SK-N-SH (cell line): Measurements from ENCODE around the gene HNRNPD. TPM values are rescaled to one million over a fixed set of nuclear protein-coding genes. Genes with fewer than 3 reads are reported as not detected.

ENCODE experiments used
- CTCF ChIA-PET: fragments of 300-600, 350-600 bp; formaldehyde crosslinking; extraction: SDS; loops from one replicate; lab custom pipeline; 2021; lab: Yijun Ruan, JAX
- POLR2A ChIA-PET: fragments of 350-600 bp; sonication (Branson Sonifier 250); formaldehyde crosslinking; extraction: SDS; loops from one replicate; lab custom pipeline; 2020; ENCODE audit warnings: antibody characterized with exemption, inconsistent platforms; lab: Yijun Ruan, JAX
- DNase-seq: peaks from one replicate; pipeline ENCODE4 v3.0.0; 2012
- H2AFZ ChIP-seq: fragments of 200-600 bp; sonication (generic); 2 replicates; pipeline ENCODE4 v1.8.1; 2016; ENCODE audit warnings: antibody characterized with exemption, mild to moderate bottlenecking, low read depth
- H3F3A ChIP-seq: fragments of 200-600 bp; sonication (generic); replicated peaks from 2 replicates; pipeline ENCODE3; 2016; ENCODE audit warnings: antibody characterized with exemption, mild to moderate bottlenecking; ENCODE audit not compliant: insufficient read depth
- H3K27ac ChIP-seq, 2 experiments: fragments of 200-500 bp in 1 of 2; fragments of 200-600 bp in 1 of 2; sonication (Bioruptor generic) in 1 of 2; sonication (generic), shearing (Covaris generic) in 1 of 2; 2 replicates each; pipeline versions ENCODE4 v1.5.1 to v1.6.1; 2014 to 2016; ENCODE audit warnings: low read depth in 2 of 2, inconsistent platforms in 1 of 2, low read length in 1 of 2, mild to moderate bottlenecking in 1 of 2, mixed read lengths in 1 of 2
- H3K27me3 ChIP-seq: fragments of 200-600 bp; sonication (generic), shearing (Covaris generic); 2 replicates; pipeline ENCODE4 v1.6.1; 2016; ENCODE audit warnings: mixed run types; ENCODE audit not compliant: insufficient read depth
- H3K36me3 ChIP-seq, 2 experiments: fragments of 200-500 bp in 1 of 2; fragments of 200-600 bp in 1 of 2; sonication (Bioruptor generic) in 1 of 2; sonication (generic) in 1 of 2; replicated peaks in 1 of 2; 2 replicates each; pipeline versions ENCODE3 to v1.5.1; 2014 to 2016; ENCODE audit warnings: low read length in 1 of 2, mild to moderate bottlenecking in 1 of 2; ENCODE audit not compliant: insufficient read depth in 2 of 2, control insufficient read depth in 1 of 2
- H3K4me1 ChIP-seq, 2 experiments: fragments of 200-500 bp in 1 of 2; fragments of 200-600 bp in 1 of 2; sonication (Bioruptor generic) in 1 of 2; sonication (generic), shearing (Covaris generic) in 1 of 2; 2 replicates each; pipeline versions ENCODE4 v1.5.1 to v1.6.1; 2014 to 2016; ENCODE audit warnings: low read depth in 1 of 2, low read length in 1 of 2, mixed run types in 1 of 2; ENCODE audit not compliant: insufficient read depth in 2 of 2, control insufficient read depth in 1 of 2
- H3K4me2 ChIP-seq: fragments of 200-600 bp; sonication (generic), shearing (Covaris generic); 2 replicates; pipeline ENCODE4 v1.6.1; 2017; ENCODE audit warnings: mixed run types
- H3K4me3 ChIP-seq, 2 experiments: fragments of 200-500 bp in 1 of 2; fragments of 200-600 bp in 1 of 2; sonication (Bioruptor generic) in 1 of 2; sonication (generic), shearing (Covaris generic) in 1 of 2; 2 replicates each; pipeline versions ENCODE4 v1.5.1 to v1.8.1; 2014 to 2016; ENCODE audit warnings: low read depth in 2 of 2, inconsistent platforms in 1 of 2, low read length in 1 of 2, mild to moderate bottlenecking in 1 of 2, mixed read lengths in 1 of 2, moderate library complexity in 1 of 2
- H3K79me2 ChIP-seq: fragments of 200-600 bp; sonication (generic); 2 replicates; pipeline ENCODE4 v1.8.1; 2017; ENCODE audit warnings: mild to moderate bottlenecking; ENCODE audit not compliant: insufficient read depth
- H3K9ac ChIP-seq: fragments of 200-600 bp; sonication (generic); 2 replicates; pipeline ENCODE4 v1.6.1; 2017; ENCODE audit warnings: mixed run types
- H3K9me2 ChIP-seq: fragments of 200-600 bp; sonication (generic); 2 replicates; pipeline ENCODE4 v1.6.1; 2017; ENCODE audit warnings: mixed run types
- H3K9me3 ChIP-seq: fragments of 200-600 bp; sonication (generic); 2 replicates; pipeline ENCODE4 v1.6.1; 2017; ENCODE audit warnings: mixed run types, mild to moderate bottlenecking, moderate library complexity
- H4K20me1 ChIP-seq: fragments of 200-600 bp; sonication (generic); 2 replicates; pipeline ENCODE4 v1.6.1; 2017; ENCODE audit warnings: mild to moderate bottlenecking, mixed run types; ENCODE audit not compliant: insufficient read depth
- CHD2 ChIP-seq: fragments of 150-350 bp; IDR thresholded peaks from 2 replicates; pipeline ENCODE4 v1.6.1; 2018; ENCODE audit warnings: low read length; ENCODE audit not compliant: partially characterized antibody
- CTCF ChIP-seq: fragments of 200-600 bp; sonication (generic); IDR thresholded peaks from 2 replicates; pipeline ENCODE4 v1.6.1; 2017; ENCODE audit warnings: antibody characterized with exemption, mild to moderate bottlenecking, moderate library complexity
- ELF1 ChIP-seq: IDR thresholded peaks from 2 replicates; pipeline ENCODE4 v1.4.0; 2012
- EP300 ChIP-seq, 2 experiments: IDR thresholded peaks; 2 replicates each; pipeline versions ENCODE4 v1.4.0 to v1.6.1; 2012; ENCODE audit warnings: borderline replicate concordance in 1 of 2, low read depth in 1 of 2, low read length in 1 of 2
- EZH2phosphoT487 ChIP-seq: fragments of 200-600 bp; sonication (generic); IDR thresholded peaks from 2 replicates; pipeline ENCODE4 v1.6.1; 2017; ENCODE audit warnings: low read depth, mixed run types, mild to moderate bottlenecking, antibody characterized with exemption, moderate library complexity, borderline replicate concordance
- FOSL2 ChIP-seq: IDR thresholded peaks from 2 replicates; pipeline ENCODE4 v1.4.0; 2012; ENCODE audit warnings: low read depth, mild to moderate bottlenecking, moderate library complexity, borderline replicate concordance
- FOXJ3 ChIP-seq: sonication (generic); formaldehyde crosslinking; IDR thresholded peaks from 2 replicates; pipeline ENCODE4 v1.5.1; 2020; ENCODE audit warnings: mild to moderate bottlenecking, missing genetic modification reagents
- FOXM1 ChIP-seq: IDR thresholded peaks from 2 replicates; pipeline ENCODE4 v1.4.0; 2012; ENCODE audit warnings: low read depth, mild to moderate bottlenecking
- GABPA ChIP-seq: IDR thresholded peaks from 2 replicates; pipeline ENCODE4 v1.4.0; 2012; ENCODE audit warnings: low read depth, mild to moderate bottlenecking
- GATA2 ChIP-seq: sonication (generic); formaldehyde crosslinking; IDR thresholded peaks from 2 replicates; pipeline ENCODE4 v1.5.0; 2020; ENCODE audit warnings: mild to moderate bottlenecking, missing genetic modification reagents
- JUND ChIP-seq: IDR thresholded peaks from 2 replicates; pipeline ENCODE4 v1.4.0; 2012
- MXI1 ChIP-seq: IDR thresholded peaks from 2 replicates; pipeline ENCODE4 v1.6.1; 2012; ENCODE audit warnings: mild to moderate bottlenecking, low read depth, low read length, improper control_type of control experiment
- NFIC ChIP-seq: IDR thresholded peaks from 2 replicates; pipeline ENCODE4 v1.4.0; 2012; ENCODE audit warnings: borderline replicate concordance
- NRF1 ChIP-seq: IDR thresholded peaks from 2 replicates; pipeline ENCODE4 v1.6.1; 2012; ENCODE audit warnings: low read depth, mild to moderate bottlenecking, low read length
- POLR2AphosphoS5 ChIP-seq: IDR thresholded peaks from 2 replicates; pipeline ENCODE4 v1.6.1; 2012; ENCODE audit warnings: low read depth, low read length
- RAD21 ChIP-seq: IDR thresholded peaks from 2 replicates; pipeline ENCODE4 v1.6.1; 2012; ENCODE audit warnings: mild to moderate bottlenecking, low read length
- RCOR1 ChIP-seq: fragments of 150-350 bp; IDR thresholded peaks from 2 replicates; pipeline ENCODE4 v1.6.1; 2017; ENCODE audit warnings: antibody characterized with exemption, low read length
- RXRA ChIP-seq: IDR thresholded peaks from 2 replicates; pipeline ENCODE4 v1.4.0; 2012; ENCODE audit warnings: low read depth, mild to moderate bottlenecking, borderline replicate concordance
- SIN3A ChIP-seq: IDR thresholded peaks from 2 replicates; pipeline ENCODE4 v1.6.1; 2012; ENCODE audit warnings: low read depth, mild to moderate bottlenecking, low read length, moderate library complexity, borderline replicate concordance
- SMC3 ChIP-seq: IDR thresholded peaks from 2 replicates; pipeline ENCODE4 v1.6.1; 2012; ENCODE audit warnings: low read depth, low read length, improper control_type of control experiment
- TAF1 ChIP-seq: IDR thresholded peaks from 2 replicates; pipeline ENCODE4 v1.6.1; 2012; ENCODE audit warnings: low read depth, mild to moderate bottlenecking, low read length, moderate library complexity, borderline replicate concordance
- TEAD4 ChIP-seq: IDR thresholded peaks from 2 replicates; pipeline ENCODE4 v1.4.0; 2012; ENCODE audit warnings: mild to moderate bottlenecking, borderline replicate concordance; ENCODE audit not compliant: insufficient read depth
- USF1 ChIP-seq: IDR thresholded peaks from 2 replicates; pipeline ENCODE4 v1.4.0; 2012; ENCODE audit warnings: low read depth, borderline replicate concordance
- USF2 ChIP-seq: fragments of 150-350 bp; IDR thresholded peaks from 2 replicates; pipeline ENCODE4 v1.6.1; 2017; ENCODE audit warnings: antibody characterized with exemption, low read length, low read depth, borderline replicate concordance
- YY1 ChIP-seq: IDR thresholded peaks from 2 replicates; pipeline ENCODE4 v1.4.0; 2012; ENCODE audit warnings: low read depth, mild to moderate bottlenecking
- ZBTB33 ChIP-seq: IDR thresholded peaks from 2 replicates; pipeline ENCODE4 v1.4.0; 2012; ENCODE audit warnings: low read depth, borderline replicate concordance
- WGBS: methylation state at CpG from one replicate; pipeline ENCODE4 v1.1.6; 2017; ENCODE audit warnings: low lambda C conversion rate; 5-methylcytosine and 5-hydroxymethylcytosine counted together
- polyA plus RNA-seq, 3 experiments: library from polyadenylated mRNA; depleted of rRNA; stranded (reverse); fragments of >200 nt; gene quantifications; 2 replicates each; pipeline ENCODE4 v1.2.3, GENCODE V29; 2012

Gene HNRNPD
- polyA plus RNA-seq (2012; rRNA removed): 128 and 286 TPM in 2 replicates
- polyA plus RNA-seq (2012; cell fraction: cytosol; rRNA removed): 214 and 242 TPM in 2 replicates
- polyA plus RNA-seq (2012; cell fraction: nucleus; rRNA removed): 589 and 618 TPM in 2 replicates

GRCh38 chr4:82373816-82374625 is at the start of gene HNRNPD:
TSS of gene HNRNPD (minus strand) at chr4:82373991. CDS start at chr4:82373678, 313 bp downstream.
- ChIA-PET POLR2A (interaction anchor here (0.7 to 1.4 kb wide), 7 partner anchors 16 to 661 kb away, joined by 3 to 44 read pairs (median 3); partner anchors contain the start of genes COPS4 and HNRNPDL), CTCF (interaction anchor here (1.4 kb wide), 2 partner anchors 31 to 56 kb away, joined by 4 to 8 read pairs; partner anchors contain the start of gene HNRNPDL)
- under 1% methylated on average over 63 of the region's 83 CpGs for WGBS
- Histone ChIP-seq H3K36me3 (peaks cover 21 to 29% of the 10 kb centered on the region in 2 experiments), H3K9me2 (no peaks in the 10 kb centered on the region), H3K79me2 (peaks cover 87% of the 10 kb centered on the region), H3K27me3 (no peaks in the 10 kb centered on the region), H3K9me3 (no peaks in the 10 kb centered on the region), H3F3A (peaks cover 12% of the 10 kb centered on the region), H3K4me3 (peak within 1 kb of the TSS; percentile 75 to 89), H3K9ac (peak within 1 kb of the TSS; percentile 98), H3K27ac (peak within 1 kb of the TSS; percentile 96), H2AFZ (peak within 1 kb of the TSS; percentile 75), H3K4me1 (peaks cover 10 to 13% of the 10 kb centered on the region in 2 experiments; a peak in 3 of 4 replicates), H4K20me1 (peaks cover 47% of the 10 kb centered on the region), H3K4me2 (peak within 1 kb of the TSS; percentile 96)
- DNase-seq: peak; percentile 97
- TF ChIP-seq NFIC (peak; percentile 10; the same call in 1 of the 2 replicates), USF2 (peak; percentile 88), EZH2phosphoT487 (no peak), CHD2 (peak; percentile 79), NRF1 (peak; percentile 27; the same call in 1 of the 2 replicates), POLR2AphosphoS5 (peak; percentile 84), MXI1 (peak; percentile 80), EP300 (IDR thresholded peaks at IDR 0.05; ENCODE audit: borderline replicate concordance in 1 of 2, low read depth in 1 of 2, low read length in 1 of 2) (peak in 1 of 2 experiments; percentile 34; a peak in 2 of 4 replicates), USF1 (peak; percentile 98), CTCF (no peak; the same call in 1 of the 2 replicates), FOXM1 (0 out of 2 replicates have a peak, but pooled peaks have one; percentile 10), YY1 (peak; percentile 98), FOXJ3 (CRISPR knock-in tag) (peak; percentile 15; the same call in 1 of the 2 replicates), TEAD4 (peak; percentile 85), RCOR1 (peak; percentile 60; the same call in 1 of the 2 replicates), RXRA (no peak; the same call in 1 of the 2 replicates), RAD21 (no peak), ELF1 (no peak; the same call in 1 of the 2 replicates), ZBTB33 (peak; percentile 83), JUND (no peak; the same call in 1 of the 2 replicates), SIN3A (peak; percentile 67; the same call in 1 of the 2 replicates), TAF1 (peak; percentile 72), SMC3 (no peak), FOSL2 (no peak), GABPA (peak; percentile 86), GATA2 (CRISPR knock-in tag) (peak; percentile 43; the same call in 1 of the 2 replicates)
